DOHH2 (cell line): ENCODE data around the gene TP53I3.

ENCODE experiments used
- H3F3A ChIP-seq: fragments of 200-600 bp; sonication (generic), shearing (Covaris generic); 2 replicates; pipeline ENCODE4 v1.6.0; 2016; ENCODE audit warnings: antibody characterized with exemption, mild to moderate bottlenecking; ENCODE audit not compliant: control insufficient read depth, insufficient read depth
- H3K27ac ChIP-seq: fragments of 200-600 bp; sonication (generic); 2 replicates; pipeline ENCODE4 v1.5.1; 2014; ENCODE audit warnings: low read depth, mild to moderate bottlenecking, low read length, moderate library complexity
- H3K27me3 ChIP-seq: fragments of 200-600 bp; sonication (generic); 2 replicates; pipeline ENCODE4 v1.6.1; 2014; ENCODE audit warnings: mild to moderate bottlenecking, low read length, mixed read lengths; ENCODE audit not compliant: control insufficient read depth
- H3K36me3 ChIP-seq: fragments of 200-600 bp; sonication (generic); 2 replicates; pipeline ENCODE4 v1.6.1; 2014; ENCODE audit warnings: mild to moderate bottlenecking, low read length, moderate library complexity, mixed read lengths; ENCODE audit not compliant: control insufficient read depth
- H3K4me1 ChIP-seq: fragments of 200-600 bp; sonication (generic); 2 replicates; pipeline ENCODE4 v1.6.1; 2014; ENCODE audit warnings: mild to moderate bottlenecking, low read length, mixed read lengths; ENCODE audit not compliant: control insufficient read depth
- H3K4me2 ChIP-seq: fragments of 200-600 bp; sonication (generic); 2 replicates; pipeline ENCODE4 v1.6.0; 2014; ENCODE audit warnings: mild to moderate bottlenecking, low read length, moderate library complexity
- H3K4me3 ChIP-seq: fragments of 200-600 bp; sonication (generic); 2 replicates; pipeline ENCODE4 v1.5.1; 2014; ENCODE audit warnings: mild to moderate bottlenecking, low read length, mixed read lengths
- H3K79me2 ChIP-seq: fragments of 200-600 bp; sonication (generic); 2 replicates; pipeline ENCODE4 v1.6.1; 2014; ENCODE audit warnings: mild to moderate bottlenecking, low read length, mixed read lengths; ENCODE audit not compliant: control insufficient read depth
- H3K9me2 ChIP-seq: fragments of 200-600 bp; sonication (generic); replicated peaks from 2 replicates; pipeline ENCODE4 v1.6.1; 2014; ENCODE audit warnings: mild to moderate bottlenecking, low read length, mixed read lengths; ENCODE audit not compliant: control insufficient read depth
- H3K9me3 ChIP-seq: fragments of 200-600 bp; sonication (generic); 2 replicates; pipeline ENCODE4 v1.6.1; 2014; ENCODE audit warnings: antibody characterized with exemption, low read length, mixed read lengths; ENCODE audit not compliant: control insufficient read depth, insufficient read depth
- H4K20me1 ChIP-seq: fragments of 200-600 bp; sonication (generic); 2 replicates; pipeline ENCODE4 v1.6.0; 2014; ENCODE audit warnings: low read depth, mild to moderate bottlenecking, antibody characterized with exemption, low read length, moderate library complexity; ENCODE audit not compliant: control insufficient read depth, insufficient read depth
- EZH2phosphoT487 ChIP-seq: fragments of 200-600 bp; sonication (generic); IDR thresholded peaks from 2 replicates; pipeline ENCODE4 v1.6.1; 2017; ENCODE audit warnings: borderline replicate concordance, mild to moderate bottlenecking, antibody characterized with exemption, low read length, moderate library complexity, mixed read lengths
- TF ChIP-seq, protein P1 (sequence below): fragments of 200-600 bp; sonication (generic); IDR thresholded peaks from one replicate; pipeline ENCODE4 v1.5.1; 2014; ENCODE audit warnings: antibody characterized with exemption, mild to moderate bottlenecking, low read depth, low read length; ENCODE audit not compliant: poor library complexity, severe bottlenecking

Gene TP53I3

DNA sequence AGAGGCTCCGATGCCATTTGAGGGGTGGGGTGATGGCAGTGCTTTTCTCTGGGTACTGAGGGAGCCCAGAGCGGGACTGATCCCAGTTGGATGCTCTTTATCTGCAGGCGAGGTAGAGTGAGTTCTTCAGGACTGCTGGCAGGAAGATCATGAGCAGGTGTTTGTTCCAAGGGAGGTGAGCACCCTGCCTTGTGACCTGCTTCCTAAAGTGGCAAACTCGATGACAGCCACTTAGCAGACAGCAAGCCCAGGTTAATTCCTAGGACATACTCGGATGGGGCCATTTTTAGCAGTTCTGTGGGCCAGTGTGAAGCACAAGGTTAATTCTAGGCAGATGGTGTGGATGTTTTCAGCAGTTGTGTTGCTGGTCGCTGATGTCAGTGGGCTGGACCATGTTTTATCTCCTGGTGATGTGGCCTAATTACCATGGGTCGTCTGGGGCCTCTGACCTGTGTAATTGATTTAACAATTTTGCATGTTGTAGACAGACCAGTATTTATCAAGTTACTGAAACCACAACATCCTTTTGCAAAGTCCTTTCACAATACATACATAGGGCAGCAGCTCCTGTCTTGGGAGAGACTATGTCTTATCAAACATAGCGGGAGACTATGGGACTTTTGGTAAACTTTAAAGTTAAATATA lies 30.1 kb downstream of the TP53I3 start:
- H3F3A ChIP-seq: peaks cover 10% of the 10 kb centered on the region
- no peaks in the 10 kb centered on the region for H3K36me3 ChIP-seq
- TF ChIP-seq, protein P1, sequence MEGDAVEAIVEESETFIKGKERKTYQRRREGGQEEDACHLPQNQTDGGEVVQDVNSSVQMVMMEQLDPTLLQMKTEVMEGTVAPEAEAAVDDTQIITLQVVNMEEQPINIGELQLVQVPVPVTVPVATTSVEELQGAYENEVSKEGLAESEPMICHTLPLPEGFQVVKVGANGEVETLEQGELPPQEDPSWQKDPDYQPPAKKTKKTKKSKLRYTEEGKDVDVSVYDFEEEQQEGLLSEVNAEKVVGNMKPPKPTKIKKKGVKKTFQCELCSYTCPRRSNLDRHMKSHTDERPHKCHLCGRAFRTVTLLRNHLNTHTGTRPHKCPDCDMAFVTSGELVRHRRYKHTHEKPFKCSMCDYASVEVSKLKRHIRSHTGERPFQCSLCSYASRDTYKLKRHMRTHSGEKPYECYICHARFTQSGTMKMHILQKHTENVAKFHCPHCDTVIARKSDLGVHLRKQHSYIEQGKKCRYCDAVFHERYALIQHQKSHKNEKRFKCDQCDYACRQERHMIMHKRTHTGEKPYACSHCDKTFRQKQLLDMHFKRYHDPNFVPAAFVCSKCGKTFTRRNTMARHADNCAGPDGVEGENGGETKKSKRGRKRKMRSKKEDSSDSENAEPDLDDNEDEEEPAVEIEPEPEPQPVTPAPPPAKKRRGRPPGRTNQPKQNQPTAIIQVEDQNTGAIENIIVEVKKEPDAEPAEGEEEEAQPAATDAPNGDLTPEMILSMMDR: no peak
- no peak for TF ChIP-seq EZH2phosphoT487
- no peaks in the 10 kb centered on the region for H3K9me2 ChIP-seq
- no peaks in the 10 kb centered on the region for H3K9me3 ChIP-seq
- no peak overlapping the region for H3K4me2 ChIP-seq
- H3K4me1 ChIP-seq: peaks cover 15% of the 10 kb centered on the region
- no peak overlapping the region for H3K4me3 ChIP-seq
- H4K20me1 ChIP-seq: no peaks in the 10 kb centered on the region
- H3K27me3 ChIP-seq: peaks cover 23% of the 10 kb centered on the region
- no peaks in the 10 kb centered on the region for H3K79me2 ChIP-seq
- H3K27ac ChIP-seq: no peak overlapping the region

DNA sequence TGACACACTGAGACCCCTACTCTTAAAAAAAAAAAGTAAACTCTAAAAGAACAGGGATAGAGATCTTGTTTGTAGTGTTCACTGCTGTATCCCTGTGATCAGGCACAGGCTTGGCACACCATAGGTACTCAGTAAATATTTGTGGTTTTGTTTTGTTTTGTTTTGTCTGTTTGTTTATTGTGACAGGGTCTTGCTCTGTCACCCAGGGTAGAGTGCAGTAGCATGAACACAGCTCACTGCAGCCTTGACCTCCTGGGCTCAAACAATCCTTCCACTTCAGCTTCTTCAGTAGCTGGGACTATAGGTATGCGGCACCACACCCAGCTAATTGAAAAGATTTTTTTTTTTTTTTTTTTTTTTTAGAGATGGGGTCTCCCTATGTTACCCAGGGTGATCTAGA lies 31.7 kb downstream of the TP53I3 start:
- H3K79me2 ChIP-seq: no peaks in the 10 kb centered on the region
- no peaks in the 10 kb centered on the region for H3K9me3 ChIP-seq
- peaks cover 17% of the 10 kb centered on the region for H3K4me1 ChIP-seq
- peaks cover 15% of the 10 kb centered on the region for H3F3A ChIP-seq
- no peaks in the 10 kb centered on the region for H3K9me2 ChIP-seq
- no peak overlapping the region for H3K27ac ChIP-seq
- no peaks in the 10 kb centered on the region for H3K36me3 ChIP-seq
- no peaks in the 10 kb centered on the region for H4K20me1 ChIP-seq
- TF ChIP-seq, protein P1: no peak
- TF ChIP-seq EZH2phosphoT487: no peak
- peaks cover 24% of the 10 kb centered on the region for H3K27me3 ChIP-seq
- no peak overlapping the region for H3K4me3 ChIP-seq
- H3K4me2 ChIP-seq: no peak overlapping the region

DNA sequence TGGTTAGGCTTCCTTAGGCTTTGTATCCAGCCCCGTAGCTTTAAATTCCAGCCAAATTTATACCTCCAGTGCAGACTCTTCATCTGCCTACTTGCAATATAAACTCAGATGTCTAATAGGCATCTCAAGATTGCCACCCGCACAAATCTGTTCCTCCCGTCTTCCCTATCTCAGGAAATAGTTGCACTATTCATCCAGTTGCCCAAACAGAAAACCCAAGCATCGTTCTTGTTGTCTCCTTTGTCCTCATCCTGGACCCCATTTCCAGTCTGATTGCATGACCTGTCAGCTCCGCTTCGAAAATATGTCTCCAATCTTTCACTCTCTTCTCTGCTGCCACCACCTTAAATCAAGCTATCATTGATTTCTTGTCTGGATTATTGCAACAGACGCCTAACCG lies 32.8 kb downstream of the TP53I3 start:
- H3K27ac ChIP-seq: no peak overlapping the region
- H3K79me2 ChIP-seq: peaks cover 3% of the 10 kb centered on the region
- no peak for TF ChIP-seq EZH2phosphoT487
- TF ChIP-seq, protein P1: no peak
- peaks cover 23% of the 10 kb centered on the region for H3K4me1 ChIP-seq
- H3K9me2 ChIP-seq: no peaks in the 10 kb centered on the region
- H3K4me2 ChIP-seq: no peak overlapping the region
- no peaks in the 10 kb centered on the region; the same call in 1 of the 2 replicates for H3K36me3 ChIP-seq
- no peaks in the 10 kb centered on the region for H4K20me1 ChIP-seq
- H3K27me3 ChIP-seq: peaks cover 24% of the 10 kb centered on the region
- H3F3A ChIP-seq: peaks cover 15% of the 10 kb centered on the region
- H3K4me3 ChIP-seq: no peak overlapping the region
- H3K9me3 ChIP-seq: no peaks in the 10 kb centered on the region
